Uterus (tissue), 2 donors: Measurements from ENCODE around the gene UCK2.

Source experiments
- CTCF ChIP-seq, 4 experiments: fragments of 200-600 bp in 2 of 4; fragments of 450-650 bp in 2 of 4; sonication (generic) in 2 of 4; IDR thresholded peaks; one replicate each; pipeline ENCODE4 v1.5.1; 2016 to 2019; ENCODE audit warnings: antibody characterized with exemption in 4 of 4, mild to moderate bottlenecking in 2 of 4, moderate library complexity in 1 of 4
- POLR2A ChIP-seq, 2 donors: fragments of 450-650 bp; IDR thresholded peaks; one replicate each; pipeline ENCODE4 v1.6.1; 2016; ENCODE audit warnings: antibody characterized with exemption in 2 of 2, mild to moderate bottlenecking in 1 of 2, moderate library complexity in 1 of 2

GRCh38 chr1:165863346-165863745 lies 35.9 kb downstream of the UCK2 start:
- TF ChIP-seq POLR2A (IDR thresholded peaks at IDR 0.05) (no peak), CTCF (IDR thresholded peaks at IDR 0.05) (no peak)
